RCC 7860 (cell line): ENCODE measurements around the gene UMODL1.

ENCODE experiments used
- DNase-seq: peaks from one replicate; pipeline ENCODE4 v3.0.0-alpha.2; 2015; ENCODE audit warnings: low spot score
- FAIRE-seq: peaks from 2 replicates; lab custom pipeline; 2012; peaks lifted over from hg19 to GRCh38; lab: Jason Lieb, UNC

Gene UMODL1

DNA sequence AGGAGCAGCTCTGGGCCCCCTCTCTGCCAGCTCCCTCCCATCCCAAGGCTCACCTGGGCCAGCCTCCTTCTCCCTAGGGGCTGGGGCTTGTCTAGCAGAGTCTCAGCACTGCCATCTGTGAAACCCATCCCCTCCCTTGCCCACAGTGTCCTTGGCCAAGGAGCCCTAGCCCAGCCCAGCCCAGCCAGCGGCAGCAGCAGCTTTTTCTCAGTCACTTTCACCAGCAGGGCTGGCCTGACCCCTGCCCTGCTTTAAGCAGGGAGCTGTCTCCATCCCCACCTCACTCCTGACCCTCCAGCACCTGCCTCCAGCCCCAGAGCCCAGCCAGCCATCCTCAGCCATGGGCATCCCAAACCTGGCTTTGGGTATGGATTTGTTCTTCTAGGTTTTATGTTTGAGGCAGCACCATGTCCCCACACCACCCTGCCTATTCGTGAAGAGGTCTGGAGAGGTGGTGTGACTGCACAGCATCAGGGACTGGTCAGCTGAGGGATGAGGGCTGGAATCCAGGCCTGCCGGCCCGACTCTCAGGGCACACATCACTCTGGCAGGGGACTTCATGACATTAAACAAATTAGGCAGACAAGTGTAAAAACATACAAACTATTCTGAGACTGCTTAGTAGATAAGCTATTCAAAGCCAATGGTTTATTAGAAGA, 111.7 kb downstream of the UMODL1 start:
- no peak for FAIRE-seq

DNA sequence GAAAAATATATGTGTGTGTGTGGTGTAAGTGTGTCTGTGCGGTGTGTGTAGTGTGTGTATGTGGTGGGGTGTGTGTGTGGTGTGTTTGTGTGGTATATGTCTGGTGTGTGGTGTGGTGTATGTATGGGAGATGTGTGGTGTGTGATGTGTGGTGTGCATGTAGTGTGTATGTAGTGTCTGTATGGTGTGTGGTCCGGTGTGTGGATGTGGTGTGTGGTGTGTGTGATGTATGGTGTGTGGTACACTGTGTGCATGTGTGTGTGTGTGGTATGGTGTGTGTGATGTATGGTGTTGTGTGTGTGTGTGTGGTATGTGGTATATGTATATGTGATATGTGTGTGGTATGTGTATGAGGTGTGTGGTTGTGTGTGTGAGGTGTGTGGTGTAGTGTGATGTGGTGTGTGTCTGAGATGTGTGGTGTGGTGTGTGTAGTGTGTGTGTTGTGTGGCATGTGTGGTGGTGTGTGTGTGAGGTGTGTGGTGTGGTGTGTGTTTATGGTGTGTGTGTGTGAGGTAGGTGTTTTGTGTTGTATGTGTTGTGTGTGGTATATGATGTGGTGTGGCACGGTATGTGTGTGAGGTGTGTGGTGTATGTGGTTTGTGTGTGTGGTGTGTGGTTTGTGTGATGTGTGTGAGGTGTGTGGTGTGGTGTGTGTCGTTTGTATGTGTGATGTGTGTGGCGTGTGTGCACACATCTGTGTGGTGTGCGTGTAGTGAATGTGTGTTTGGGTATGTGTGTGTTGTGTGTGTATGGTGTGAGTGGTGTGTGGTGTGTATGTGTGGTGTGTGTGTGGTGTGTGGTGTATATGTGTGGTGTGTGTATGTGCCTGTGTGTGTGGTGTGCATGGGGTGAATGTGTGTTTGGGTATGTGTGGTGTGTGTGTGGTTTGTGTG, 112.5 kb downstream of the UMODL1 start:
- no peak for DNase-seq
- no peak for FAIRE-seq

More for the DNA sequence above, 111.7 kb downstream of the UMODL1 start:
- no peak for DNase-seq

DNA sequence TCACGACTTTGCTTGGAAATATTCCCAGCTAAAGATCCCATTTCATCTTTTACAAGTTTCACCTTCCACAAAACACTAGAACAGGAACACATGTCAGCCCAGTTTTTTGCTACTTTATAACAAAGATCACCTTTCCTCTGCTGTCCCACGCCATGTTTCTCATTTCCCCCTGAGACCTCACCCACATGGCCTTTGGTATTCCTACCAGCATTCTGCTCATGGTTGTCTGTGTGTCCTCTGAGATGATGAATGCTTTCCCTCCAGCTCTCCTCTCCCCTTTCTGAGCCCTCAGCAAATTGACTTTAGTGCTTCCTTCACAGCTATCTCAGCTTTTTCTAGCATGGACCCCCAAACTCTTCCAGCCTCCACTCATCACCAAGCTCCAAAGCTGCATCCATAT, 115.5 kb downstream of the UMODL1 start:
- no peak for FAIRE-seq
- no peak for DNase-seq

DNA sequence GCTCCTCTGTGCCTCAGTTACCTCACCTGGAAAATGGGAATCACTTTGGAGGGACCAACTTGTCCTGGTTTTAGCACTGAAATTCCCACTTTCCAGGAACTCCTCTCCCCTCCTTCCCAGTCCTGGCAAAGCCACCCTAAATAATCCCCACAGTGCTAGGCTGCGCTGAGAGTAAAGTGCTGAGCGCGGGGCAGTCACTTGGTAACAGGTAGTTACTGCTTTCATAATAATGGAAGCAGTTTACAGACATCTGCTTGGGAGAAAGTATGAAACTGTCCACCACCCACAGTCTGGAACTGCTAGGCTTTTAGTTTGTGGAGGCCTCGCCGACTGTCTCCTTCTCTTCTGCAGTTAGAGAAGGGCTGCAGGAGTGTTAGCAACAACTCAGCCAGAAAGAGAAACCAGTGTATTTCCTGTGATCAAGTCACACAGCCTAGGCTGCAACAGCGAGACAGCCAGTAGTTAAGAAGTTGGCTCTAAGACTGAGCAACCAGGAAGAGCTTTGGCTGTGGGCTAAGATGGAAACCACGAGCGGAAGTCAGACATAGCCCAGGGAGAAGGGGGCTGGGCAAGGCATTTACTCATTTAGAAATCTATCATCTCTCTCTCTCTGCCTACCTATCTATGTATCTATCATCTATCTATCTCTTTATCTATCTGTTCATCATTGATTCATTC, 117.0 kb downstream of the UMODL1 start:
- DNase-seq (no peak), FAIRE-seq (no peak)

DNA sequence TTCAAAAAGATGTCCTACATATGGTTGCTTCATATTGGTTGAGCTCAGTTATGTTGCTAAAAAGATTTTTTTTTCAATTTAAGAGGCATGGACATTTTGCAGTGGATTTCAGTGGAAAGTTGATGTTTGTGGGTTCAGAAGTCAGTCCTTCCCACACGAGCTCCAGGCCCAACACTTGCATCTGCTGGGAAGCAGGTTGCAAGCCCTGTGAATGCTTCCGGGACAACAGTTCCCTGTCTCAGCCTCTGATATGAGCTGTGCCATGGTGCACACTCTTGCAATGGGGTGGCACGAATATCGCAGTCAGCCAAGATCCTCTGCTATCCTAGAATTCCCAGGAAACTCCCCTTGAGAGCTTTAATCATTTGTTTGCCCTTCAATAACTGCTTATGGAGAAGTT, 117.5 kb downstream of the UMODL1 start:
- DNase-seq: no peak
- FAIRE-seq: no peak

DNA sequence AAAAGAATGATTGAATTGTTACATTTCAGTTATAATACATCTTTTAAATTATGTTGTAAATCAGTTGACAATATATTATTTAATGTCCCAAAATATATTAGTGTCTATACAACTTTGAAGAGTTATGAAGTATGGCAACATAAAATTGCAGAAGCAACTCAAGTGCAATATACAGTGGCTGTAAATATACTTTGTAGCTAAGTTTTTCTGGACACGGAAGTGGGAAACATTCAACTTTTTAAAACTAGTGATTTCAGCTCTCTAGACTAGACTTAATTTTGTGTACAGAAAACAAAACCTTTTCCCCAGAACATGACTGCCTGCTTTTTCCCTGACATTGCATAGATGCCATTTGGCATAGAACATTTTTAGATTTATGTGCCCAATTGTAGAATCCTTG, 118.3 kb downstream of the UMODL1 start:
- FAIRE-seq: no peak

GRCh38 chr21:42189860-42190485, 118.9 kb downstream of the UMODL1 start:
- DNase-seq: no peak
- no peak for FAIRE-seq

More for the DNA sequence above, 118.3 kb downstream of the UMODL1 start:
- no peak for DNase-seq

- DNase-seq (no peak), FAIRE-seq (no peak)
These were observed 119.4 kb downstream of the UMODL1 start for GRCh38 chr21:42190486-42190863.

GRCh38 chr21:42191064-42191463, 119.9 kb downstream of the UMODL1 start:
- no peak for DNase-seq
- FAIRE-seq: no peak

DNA sequence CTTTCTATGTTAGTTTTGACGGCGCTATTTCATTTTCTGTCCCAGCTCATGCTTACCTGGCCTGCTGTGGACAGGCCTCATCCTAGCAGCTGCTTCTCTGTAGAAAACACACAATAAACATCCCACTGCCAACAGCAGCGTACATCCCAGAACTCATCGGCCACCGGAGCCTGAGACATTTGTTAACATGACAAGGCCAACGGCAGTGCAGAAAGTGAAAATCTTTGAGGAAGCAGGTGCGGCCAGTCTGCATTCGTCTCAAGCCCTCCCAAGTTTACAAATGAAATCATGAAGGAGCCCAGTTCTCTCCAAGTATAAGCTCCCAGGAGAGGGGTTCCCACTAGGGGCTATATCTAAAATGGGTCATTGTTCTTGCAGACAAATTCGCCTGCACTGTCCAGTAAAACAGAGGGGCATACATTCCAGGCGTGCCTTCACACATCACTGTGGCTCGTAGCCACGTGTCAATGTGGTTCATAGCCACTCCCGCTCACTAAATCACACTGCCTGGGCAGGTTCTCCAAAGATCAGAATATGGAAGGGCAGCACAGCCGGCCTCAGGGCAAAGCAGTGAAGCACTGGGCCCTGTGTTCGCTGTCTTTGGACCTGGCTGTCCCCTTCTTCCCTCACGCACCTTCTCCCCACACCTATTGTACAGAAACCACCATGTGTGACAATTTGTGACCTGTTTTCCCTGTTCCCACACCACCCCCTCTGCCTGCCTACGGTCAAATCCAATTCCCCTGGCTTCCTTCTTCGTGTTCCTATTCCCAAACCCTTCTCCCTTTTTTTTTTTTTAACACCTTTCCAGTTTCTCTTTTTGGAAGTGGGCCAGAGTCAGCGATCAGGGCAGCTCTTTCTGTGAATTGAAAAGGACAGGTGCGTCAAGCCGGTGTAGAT, 120.8 kb downstream of the UMODL1 start:
- no peak for FAIRE-seq
- no peak for DNase-seq
